GM19099 (cell line): ENCODE measurements around the gene SRD5A3.
A peak's percentile ranks its signal among the peaks of the same experiment; 100 is the strongest.

ENCODE experiments used
- POLR2A ChIP-seq: IDR thresholded peaks from 3 replicates; pipeline ENCODE4 v1.6.1; 2011; ENCODE audit warnings: low read depth; ENCODE audit not compliant: insufficient read length; ENCODE audit errors: extremely low read depth

The SRD5A3 gene

GRCh38 chr4:55393461-55394320 is 47.6 kb downstream of the SRD5A3 start:
- no peak for TF ChIP-seq POLR2A

GRCh38 chr4:55395218-55395528 is 49.1 kb downstream of the SRD5A3 start:
- no peak for TF ChIP-seq POLR2A

- peak; percentile 95 for TF ChIP-seq POLR2A
Observed at GRCh38 chr4:55395529-55396307, 49.7 kb downstream of the SRD5A3 start, which contains the start of gene TMEM165. Gene TMEM165 (plus strand): TSS chr4:55395957. CDS start chr4:55396190, 233 bp downstream.

GRCh38 chr4:55396308-55397125 is 50.5 kb downstream of the SRD5A3 start:
- TF ChIP-seq POLR2A, result no peak

GRCh38 chr4:55397126-55397436 is 51.0 kb downstream of the SRD5A3 start:
- TF ChIP-seq POLR2A, result no peak

- TF ChIP-seq POLR2A, result no peak
Observed at GRCh38 chr4:55397520-55398321, 51.7 kb downstream of the SRD5A3 start.

- no peak for TF ChIP-seq POLR2A
Observed at GRCh38 chr4:55398461-55398860, 52.4 kb downstream of the SRD5A3 start.

- no peak for TF ChIP-seq POLR2A
Observed at GRCh38 chr4:55398966-55399365, 52.9 kb downstream of the SRD5A3 start.

- TF ChIP-seq POLR2A, result no peak
Observed at GRCh38 chr4:55399581-55399980, 53.5 kb downstream of the SRD5A3 start.

GRCh38 chr4:55405073-55405472 is 59.0 kb downstream of the SRD5A3 start:
- TF ChIP-seq POLR2A, result no peak

- TF ChIP-seq POLR2A, result no peak
Observed at GRCh38 chr4:55406545-55406944, 60.5 kb downstream of the SRD5A3 start.

- TF ChIP-seq POLR2A, result no peak
Observed at GRCh38 chr4:55407119-55407518, 61.1 kb downstream of the SRD5A3 start.

- TF ChIP-seq POLR2A, result no peak
Observed at GRCh38 chr4:55407764-55408163, 61.7 kb downstream of the SRD5A3 start.

GRCh38 chr4:55409468-55410171 is 63.6 kb downstream of the SRD5A3 start:
- no peak for TF ChIP-seq POLR2A
